ENCODE measurements around the gene GBF1. TPM values are rescaled to one million over a fixed set of nuclear protein-coding genes. Genes with fewer than 3 reads are reported as not detected.

The GBF1 gene
- polyA plus RNA-seq, 1 of the 3 experiments (the other 2 are of a cell fraction) = 12.3 TPM

DNA sequence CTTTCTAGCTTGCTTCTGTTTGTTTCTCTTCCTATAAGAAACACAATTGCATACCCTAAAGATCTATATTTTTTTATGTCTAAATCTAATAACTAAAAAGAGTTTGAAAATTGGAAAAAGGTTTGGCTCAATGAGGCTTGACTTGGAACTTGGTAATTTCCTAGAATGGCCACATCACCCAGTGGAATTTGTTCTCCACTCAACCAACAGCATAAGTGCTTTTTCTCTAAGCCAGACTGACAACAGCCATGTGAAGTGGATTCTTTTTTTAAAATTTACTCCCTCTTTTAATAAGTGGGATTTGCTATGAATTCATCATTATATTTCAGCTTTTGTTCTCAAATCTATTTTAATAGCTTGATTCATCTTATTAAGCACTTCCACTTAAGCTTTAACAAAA lies 33.8 kb downstream of the GBF1 start:
- H3K4me2 ChIP-seq = no peak overlapping the region
- no peak overlapping the region for H3K27ac ChIP-seq (ENCODE audit: low read depth in 2 of 2, low read length in 1 of 2)
- POLR2A ChIA-PET = interaction anchor here (0.7 kb wide), 1 partner anchor 14 kb away, joined by 3 read pairs; no protein-coding TSS in a partner anchor
- H2AFZ ChIP-seq (ENCODE audit: low read depth) = no peak overlapping the region
- CTCF ChIA-PET = interaction anchor here (0.9 to 3.0 kb wide), 4 partner anchors 10 to 86 kb away, joined by 3 to 8 read pairs (median 4); no protein-coding TSS in a partner anchor
- TF ChIP-seq GABPA (IDR thresholded peaks at IDR 0.05; ENCODE audit: low read depth) = no peak
- TF ChIP-seq, protein P1, sequence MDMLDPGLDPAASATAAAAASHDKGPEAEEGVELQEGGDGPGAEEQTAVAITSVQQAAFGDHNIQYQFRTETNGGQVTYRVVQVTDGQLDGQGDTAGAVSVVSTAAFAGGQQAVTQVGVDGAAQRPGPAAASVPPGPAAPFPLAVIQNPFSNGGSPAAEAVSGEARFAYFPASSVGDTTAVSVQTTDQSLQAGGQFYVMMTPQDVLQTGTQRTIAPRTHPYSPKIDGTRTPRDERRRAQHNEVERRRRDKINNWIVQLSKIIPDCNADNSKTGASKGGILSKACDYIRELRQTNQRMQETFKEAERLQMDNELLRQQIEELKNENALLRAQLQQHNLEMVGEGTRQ (IDR thresholded peaks at IDR 0.05; ENCODE audit: borderline replicate concordance, low read depth, low read length) = no peak
- no peak for TF ChIP-seq NFIC (IDR thresholded peaks at IDR 0.05; ENCODE audit: borderline replicate concordance)
- no peak for TF ChIP-seq GATA2 (CRISPR knock-in tag; IDR thresholded peaks at IDR 0.05)
- TF ChIP-seq, protein P2, sequence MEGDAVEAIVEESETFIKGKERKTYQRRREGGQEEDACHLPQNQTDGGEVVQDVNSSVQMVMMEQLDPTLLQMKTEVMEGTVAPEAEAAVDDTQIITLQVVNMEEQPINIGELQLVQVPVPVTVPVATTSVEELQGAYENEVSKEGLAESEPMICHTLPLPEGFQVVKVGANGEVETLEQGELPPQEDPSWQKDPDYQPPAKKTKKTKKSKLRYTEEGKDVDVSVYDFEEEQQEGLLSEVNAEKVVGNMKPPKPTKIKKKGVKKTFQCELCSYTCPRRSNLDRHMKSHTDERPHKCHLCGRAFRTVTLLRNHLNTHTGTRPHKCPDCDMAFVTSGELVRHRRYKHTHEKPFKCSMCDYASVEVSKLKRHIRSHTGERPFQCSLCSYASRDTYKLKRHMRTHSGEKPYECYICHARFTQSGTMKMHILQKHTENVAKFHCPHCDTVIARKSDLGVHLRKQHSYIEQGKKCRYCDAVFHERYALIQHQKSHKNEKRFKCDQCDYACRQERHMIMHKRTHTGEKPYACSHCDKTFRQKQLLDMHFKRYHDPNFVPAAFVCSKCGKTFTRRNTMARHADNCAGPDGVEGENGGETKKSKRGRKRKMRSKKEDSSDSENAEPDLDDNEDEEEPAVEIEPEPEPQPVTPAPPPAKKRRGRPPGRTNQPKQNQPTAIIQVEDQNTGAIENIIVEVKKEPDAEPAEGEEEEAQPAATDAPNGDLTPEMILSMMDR (IDR thresholded peaks at IDR 0.05) = no peak
- TF ChIP-seq, protein P3, sequence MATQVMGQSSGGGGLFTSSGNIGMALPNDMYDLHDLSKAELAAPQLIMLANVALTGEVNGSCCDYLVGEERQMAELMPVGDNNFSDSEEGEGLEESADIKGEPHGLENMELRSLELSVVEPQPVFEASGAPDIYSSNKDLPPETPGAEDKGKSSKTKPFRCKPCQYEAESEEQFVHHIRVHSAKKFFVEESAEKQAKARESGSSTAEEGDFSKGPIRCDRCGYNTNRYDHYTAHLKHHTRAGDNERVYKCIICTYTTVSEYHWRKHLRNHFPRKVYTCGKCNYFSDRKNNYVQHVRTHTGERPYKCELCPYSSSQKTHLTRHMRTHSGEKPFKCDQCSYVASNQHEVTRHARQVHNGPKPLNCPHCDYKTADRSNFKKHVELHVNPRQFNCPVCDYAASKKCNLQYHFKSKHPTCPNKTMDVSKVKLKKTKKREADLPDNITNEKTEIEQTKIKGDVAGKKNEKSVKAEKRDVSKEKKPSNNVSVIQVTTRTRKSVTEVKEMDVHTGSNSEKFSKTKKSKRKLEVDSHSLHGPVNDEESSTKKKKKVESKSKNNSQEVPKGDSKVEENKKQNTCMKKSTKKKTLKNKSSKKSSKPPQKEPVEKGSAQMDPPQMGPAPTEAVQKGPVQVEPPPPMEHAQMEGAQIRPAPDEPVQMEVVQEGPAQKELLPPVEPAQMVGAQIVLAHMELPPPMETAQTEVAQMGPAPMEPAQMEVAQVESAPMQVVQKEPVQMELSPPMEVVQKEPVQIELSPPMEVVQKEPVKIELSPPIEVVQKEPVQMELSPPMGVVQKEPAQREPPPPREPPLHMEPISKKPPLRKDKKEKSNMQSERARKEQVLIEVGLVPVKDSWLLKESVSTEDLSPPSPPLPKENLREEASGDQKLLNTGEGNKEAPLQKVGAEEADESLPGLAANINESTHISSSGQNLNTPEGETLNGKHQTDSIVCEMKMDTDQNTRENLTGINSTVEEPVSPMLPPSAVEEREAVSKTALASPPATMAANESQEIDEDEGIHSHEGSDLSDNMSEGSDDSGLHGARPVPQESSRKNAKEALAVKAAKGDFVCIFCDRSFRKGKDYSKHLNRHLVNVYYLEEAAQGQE (IDR thresholded peaks at IDR 0.05; ENCODE audit: low read depth, low read length) = no peak
- TF ChIP-seq NRF1 (IDR thresholded peaks at IDR 0.05; ENCODE audit: low read depth, low read length) = no peak
- no peak for TF ChIP-seq SIN3A (IDR thresholded peaks at IDR 0.05; ENCODE audit: borderline replicate concordance, low read depth, low read length)
- TF ChIP-seq YY1 (IDR thresholded peaks at IDR 0.05; ENCODE audit: low read depth) = no peak
- TF ChIP-seq SMC3 (IDR thresholded peaks at IDR 0.05; ENCODE audit: low read depth, low read length) = no peak
- DNase-seq = no peak
- no peak overlapping the region for H3K9ac ChIP-seq
- no peaks in the 10 kb centered on the region for H3K27me3 ChIP-seq (ENCODE audit: insufficient read depth)
- no peaks in the 10 kb centered on the region for H3K9me2 ChIP-seq
- peaks cover 29% of the 10 kb centered on the region for H4K20me1 ChIP-seq (ENCODE audit: insufficient read depth)
- H3K4me1 ChIP-seq (ENCODE audit: control insufficient read depth in 1 of 2, insufficient read depth in 2 of 2, low read depth in 1 of 2, low read length in 1 of 2) = peaks cover 12 to 15% of the 10 kb centered on the region in 2 experiments; a peak in 3 of 4 replicates
- H3K36me3 ChIP-seq (replicated peaks in 1 of 2; ENCODE audit: control insufficient read depth in 1 of 2, insufficient read depth in 2 of 2, low read length in 1 of 2) = peaks cover 5 to 6% of the 10 kb centered on the region in 2 experiments
- H3K9me3 ChIP-seq = no peaks in the 10 kb centered on the region
- peaks cover 73% of the 10 kb centered on the region for H3K79me2 ChIP-seq (ENCODE audit: insufficient read depth)
- H3K4me3 ChIP-seq (ENCODE audit: low read depth in 2 of 2, low read length in 1 of 2) = no peak overlapping the region
- peaks cover 13% of the 10 kb centered on the region for H3F3A ChIP-seq (replicated peaks; ENCODE audit: insufficient read depth)
